SK-N-SH (cell line): ENCODE results near the gene CLMN.

Source experiments
- CTCF ChIP-seq: fragments of 200-600 bp; sonication (generic); IDR thresholded peaks from 2 replicates; pipeline ENCODE4 v1.6.1; 2017; ENCODE audit warnings: antibody characterized with exemption, mild to moderate bottlenecking, moderate library complexity
- EP300 ChIP-seq, 2 experiments: IDR thresholded peaks; 2 replicates each; pipeline versions ENCODE4 v1.4.0 to v1.6.1; 2012; ENCODE audit warnings: borderline replicate concordance in 1 of 2, low read depth in 1 of 2, low read length in 1 of 2
- IRF3 ChIP-seq: fragments of 150-350 bp; IDR thresholded peaks from 2 replicates; pipeline ENCODE4 v1.6.1; 2016; ENCODE audit warnings: mild to moderate bottlenecking, low read depth, low read length
- NRF1 ChIP-seq: IDR thresholded peaks from 2 replicates; pipeline ENCODE4 v1.6.1; 2012; ENCODE audit warnings: low read depth, mild to moderate bottlenecking, low read length
- REST ChIP-seq: IDR thresholded peaks from 2 replicates; pipeline ENCODE4 v1.6.1; 2012; ENCODE audit warnings: mild to moderate bottlenecking, low read depth, low read length, moderate library complexity
- TAF1 ChIP-seq: IDR thresholded peaks from 2 replicates; pipeline ENCODE4 v1.6.1; 2012; ENCODE audit warnings: low read depth, mild to moderate bottlenecking, low read length, moderate library complexity, borderline replicate concordance

DNA sequence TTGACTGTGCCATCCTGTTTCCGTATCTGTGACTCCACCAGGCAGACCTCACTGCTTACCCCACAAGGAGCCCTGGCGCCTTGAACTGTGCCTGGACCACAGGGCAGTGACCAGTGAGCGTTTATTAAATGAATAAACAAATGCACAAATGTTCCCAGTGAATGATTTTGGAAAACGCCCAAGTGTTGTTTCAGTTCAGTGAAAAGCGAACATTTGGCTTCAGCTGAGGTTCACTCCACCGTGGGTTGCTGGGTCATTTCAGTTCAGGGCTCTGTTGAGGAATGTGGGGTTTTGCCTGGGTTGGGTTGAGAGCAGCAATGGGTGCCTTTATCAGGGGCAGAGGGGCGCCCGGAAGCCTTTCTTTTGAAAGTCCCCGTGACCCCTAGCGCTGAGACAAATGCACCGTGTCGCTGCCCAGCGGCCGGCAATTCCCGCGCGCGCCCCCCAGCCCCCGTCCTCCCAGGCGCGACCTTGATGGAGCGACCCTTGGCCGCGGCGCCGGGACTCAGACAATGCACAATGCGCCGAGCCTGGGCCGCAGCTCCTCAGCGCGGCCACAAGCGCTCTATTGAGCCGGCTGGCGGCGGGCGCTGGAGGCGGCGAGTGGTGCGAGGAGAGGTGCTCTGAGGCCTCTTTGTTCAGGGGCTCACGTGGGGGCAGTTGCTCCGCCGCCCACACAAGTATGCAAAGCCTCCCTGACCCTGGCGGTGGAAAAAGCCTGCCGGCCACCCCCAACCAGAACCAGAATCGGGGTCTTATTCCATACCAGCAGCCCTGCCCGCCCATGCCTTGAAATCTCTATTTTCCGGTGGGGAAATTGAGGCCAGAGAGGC, 40.5 kb upstream of the CLMN start:
- TF ChIP-seq CTCF (no peak), EP300 (IDR thresholded peaks at IDR 0.05; ENCODE audit: borderline replicate concordance in 1 of 2, low read depth in 1 of 2, low read length in 1 of 2) (no peak), REST (no peak), IRF3 (no peak), NRF1 (no peak), TAF1 (no peak)
